HepG2 (cell line): ENCODE results near the gene GRAMD2A. TPM values are rescaled to one million over a fixed set of nuclear protein-coding genes. Genes with fewer than 3 reads are reported as not detected.

Experiments used
- ATAC-seq: fragments of 200-7000 bp; cut with Tn5 transposase; 3 replicates; pipeline ENCODE4 v1.9.1; 2020; ENCODE audit warnings: mild to moderate bottlenecking, moderate library complexity
- BruUV-seq: library from RNA; stranded (reverse); fragments of 400-500 nt; replicated peaks from 2 replicates; lab custom pipeline; 2021; lab: Mats Ljungman, UMichigan
- CTCF ChIA-PET: fragments of 300-600 bp; formaldehyde crosslinking; extraction: SDS; loops from one replicate; lab custom pipeline; 2021; ENCODE audit warnings: low total read pairs, inconsistent platforms, low intra/inter-chr PET ratio; lab: Yijun Ruan, JAX
- POLR2A ChIA-PET: fragments of 350-600 bp; sonication (Branson Sonifier 250); formaldehyde crosslinking; loops from one replicate; lab custom pipeline; 2020; ENCODE audit warnings: antibody characterized with exemption, inconsistent platforms; lab: Yijun Ruan, JAX
- DNase-seq: peaks from one replicate; pipeline ENCODE4 v3.0.0-alpha.2; 2015; ENCODE audit warnings: low spot score
- FAIRE-seq: peaks from 3 replicates; lab custom pipeline; 2011; peaks lifted over from hg19 to GRCh38; lab: Jason Lieb, UNC
- H2AFZ ChIP-seq: one replicate; pipeline ENCODE4 v1.6.1; 2011; ENCODE audit warnings: low read length, inconsistent platforms
- H3K27ac ChIP-seq: fragments of 300-600 bp; 3 replicates; pipeline ENCODE4 v1.8.0; 2011; ENCODE audit warnings: mixed run types, mild to moderate bottlenecking, mixed read lengths, low read length, inconsistent platforms; ENCODE audit not compliant: insufficient read depth; ENCODE audit errors: extremely low read length
- H3K27me3 ChIP-seq, 2 experiments: fragments of 200-600 bp in 1 of 2; 2 replicates in 1 of 2; 3 replicates in 1 of 2; pipeline versions ENCODE4 v1.6.0 to v1.8.0; 2011; ENCODE audit warnings: low read length in 2 of 2, mild to moderate bottlenecking in 2 of 2, moderate library complexity in 2 of 2, inconsistent platforms in 1 of 2; ENCODE audit not compliant: insufficient read depth in 2 of 2, control insufficient read depth in 1 of 2
- H3K36me3 ChIP-seq, 2 experiments: fragments of 200-600 bp in 1 of 2; replicated peaks in 1 of 2; 2 replicates in 1 of 2; 3 replicates in 1 of 2; pipeline versions ENCODE4 v1.5.1 to v1.8.0; 2011; ENCODE audit warnings: low read length in 2 of 2, inconsistent platforms in 1 of 2; ENCODE audit not compliant: insufficient read depth in 2 of 2, control insufficient read depth in 1 of 2
- H3K4me1 ChIP-seq: 2 replicates; pipeline ENCODE4 v1.5.1; 2012; ENCODE audit warnings: low read length, inconsistent platforms; ENCODE audit not compliant: insufficient read depth
- H3K4me2 ChIP-seq: 2 replicates; pipeline ENCODE4 v1.6.0; 2011; ENCODE audit warnings: low read depth, low read length, inconsistent platforms
- H3K4me3 ChIP-seq, 3 experiments: fragments of 200-600 bp in 1 of 3; sonication (generic), shearing (Covaris generic) in 1 of 3; replicated peaks in 1 of 3; 2 replicates each; pipeline ENCODE4 v1.5.1; 2011 to 2016; ENCODE audit warnings: low read length in 3 of 3, inconsistent platforms in 2 of 3, low read depth in 2 of 3, mild to moderate bottlenecking in 2 of 3, control low read depth in 1 of 3, mixed read lengths in 1 of 3; ENCODE audit not compliant: insufficient read depth in 1 of 3
- H3K79me2 ChIP-seq: one replicate; pipeline ENCODE4 v1.6.1; 2011; ENCODE audit warnings: low read length, inconsistent platforms; ENCODE audit not compliant: insufficient read depth
- H3K9ac ChIP-seq: 2 replicates; pipeline ENCODE4 v1.6.0; 2011; ENCODE audit warnings: mild to moderate bottlenecking, low read depth, low read length, inconsistent platforms; ENCODE audit not compliant: insufficient read depth
- H3K9me3 ChIP-seq: 2 replicates; pipeline ENCODE4 v1.5.1; 2012; ENCODE audit warnings: mild to moderate bottlenecking, low read length
- H4K20me1 ChIP-seq: 2 replicates; pipeline ENCODE4 v1.6.0; 2011; ENCODE audit warnings: inconsistent platforms, mild to moderate bottlenecking, low read length, moderate library complexity; ENCODE audit not compliant: insufficient read depth
- ARNT2 ChIP-seq: sonication (generic); formaldehyde crosslinking; IDR thresholded peaks from 2 replicates; pipeline ENCODE4 v1.8.0; 2022; ENCODE audit warnings: mild to moderate bottlenecking, low read depth, missing genetic modification reagents, moderate library complexity
- GFI1 ChIP-seq: sonication (generic); formaldehyde crosslinking; IDR thresholded peaks from 2 replicates; pipeline ENCODE4 v1.5.0; 2020; ENCODE audit warnings: missing genetic modification reagents, mild to moderate bottlenecking, borderline replicate concordance
- HNRNPK ChIP-seq: fragments of 200-400 bp; formaldehyde crosslinking; IDR thresholded peaks from 2 replicates; pipeline ENCODE4 v1.6.1; 2018; ENCODE audit warnings: low read length, low read depth, moderate library complexity, mild to moderate bottlenecking; ENCODE audit not compliant: poor library complexity, severe bottlenecking
- IRX3 ChIP-seq: sonication (generic); formaldehyde crosslinking; IDR thresholded peaks from 2 replicates; pipeline ENCODE4 v1.8.1; 2023; ENCODE audit warnings: mild to moderate bottlenecking, low read depth, missing genetic modification reagents, borderline replicate concordance
- MTF1 ChIP-seq: sonication (generic); formaldehyde crosslinking; IDR thresholded peaks from 2 replicates; pipeline ENCODE4 v1.5.0; 2020; ENCODE audit warnings: missing genetic modification reagents
- ONECUT2 ChIP-seq: sonication (generic); formaldehyde crosslinking; IDR thresholded peaks from 2 replicates; pipeline ENCODE4 v1.4.0; 2020; ENCODE audit warnings: missing genetic modification reagents
- RBFOX2 ChIP-seq: fragments of 200-400 bp; formaldehyde crosslinking; IDR thresholded peaks from 2 replicates; pipeline ENCODE4 v1.6.1; 2017; ENCODE audit warnings: low read depth, mild to moderate bottlenecking, low read length
- RFX3 ChIP-seq: IDR thresholded peaks from 2 replicates; pipeline ENCODE4 v1.6.1; 2016; ENCODE audit warnings: missing biosample characterization, missing genetic modification reagents
- SMC3 ChIP-seq: IDR thresholded peaks from 2 replicates; pipeline ENCODE4 v1.6.1; 2011; ENCODE audit warnings: low read length, improper control_type of control experiment
- ZNF124 ChIP-seq: sonication (generic); formaldehyde crosslinking; IDR thresholded peaks from 2 replicates; pipeline ENCODE4 v1.4.0; 2020; ENCODE audit warnings: missing genetic modification reagents
- ZNF253 ChIP-seq: sonication (generic); formaldehyde crosslinking; IDR thresholded peaks from 2 replicates; pipeline ENCODE4 v1.8.0; 2022; ENCODE audit warnings: mild to moderate bottlenecking, missing genetic modification reagents, borderline replicate concordance
- ZNF350 ChIP-seq: sonication (generic); formaldehyde crosslinking; IDR thresholded peaks from 2 replicates; pipeline ENCODE4 v1.4.0; 2020; ENCODE audit warnings: mild to moderate bottlenecking, low read depth, missing genetic modification reagents, borderline replicate concordance
- ZNF484 ChIP-seq: sonication (generic); formaldehyde crosslinking; IDR thresholded peaks from 2 replicates; pipeline ENCODE4 v1.5.1; 2020; ENCODE audit warnings: mild to moderate bottlenecking, low read depth, missing genetic modification reagents, borderline replicate concordance
- ZNF713 ChIP-seq: sonication (generic); formaldehyde crosslinking; IDR thresholded peaks from 2 replicates; pipeline ENCODE4 v1.4.0; 2020; ENCODE audit warnings: mild to moderate bottlenecking, missing genetic modification reagents
- ZNF720 ChIP-seq: sonication (generic); formaldehyde crosslinking; IDR thresholded peaks from 2 replicates; pipeline ENCODE4 v1.4.0; 2020; ENCODE audit warnings: missing genetic modification reagents
- ZNF883 ChIP-seq: sonication (generic); formaldehyde crosslinking; IDR thresholded peaks from 2 replicates; pipeline ENCODE4 v1.5.1; 2020; ENCODE audit warnings: mild to moderate bottlenecking, missing genetic modification reagents; ENCODE audit errors: not compliant biosample characterization
- WGBS: methylation state at CpG from one replicate; pipeline ENCODE4 v1.1.6; 2017; ENCODE audit warnings: low lambda C conversion rate; 5-methylcytosine and 5-hydroxymethylcytosine counted together
- in situ Hi-C: cut with HindIII; loops from 2 replicates; pipeline ENCODE4 v1.10.0; 2017; ENCODE audit warnings: low pct_unique_long_range_greater_than_20kb; ENCODE audit not compliant: extremely low pct_ligation_motif_present
- intact Hi-C: fragments of 100-400 bp; cut with micrococcal nuclease; formaldehyde crosslinking; loops from one replicate; pipeline ENCODE4 v1.10.0; 2022; ENCODE audit not compliant: unreplicated experiment
- polyA plus RNA-seq, 8 experiments: library from polyadenylated mRNA; depleted of rRNA in 3 of 8; stranded (reverse) in 7 of 8; unstranded in 1 of 8; fragments of >200 nt; fragmentation: Illumina TruSeq in 4 of 8; extraction: Trizol in 4 of 8; gene quantifications; 2 replicates each; pipeline versions ENCODE4 v1.2.1 to v1.2.3, GENCODE V29; 2011 to 2016; ENCODE audit warnings: low read depth in 4 of 8, missing spikeins in 1 of 8, mixed read lengths in 1 of 8; ENCODE audit not compliant: insufficient read depth in 1 of 8
- total RNA-seq, 5 experiments: library from RNA; depleted of rRNA; stranded (reverse); fragments of >200 nt; fragmentation: Illumina TruSeq; extraction: Trizol; gene quantifications; 2 replicates each; pipeline ENCODE4 v1.2.3, GENCODE V29; 2016; ENCODE audit warnings: low read depth in 1 of 5
- TF ChIP-seq, protein P1 (sequence below): sonication (generic); formaldehyde crosslinking; IDR thresholded peaks from 2 replicates; pipeline ENCODE4 v1.4.0; 2020; ENCODE audit warnings: mild to moderate bottlenecking, missing genetic modification reagents

The GRAMD2A gene
- total and polyA plus RNA-seq, 2 of the 13 experiments (the other 11 are each of a cell fraction or from before 2014, with no cell fraction given), result 0.04 TPM; not detected in 1

GRCh38 chr15:72231066-72231832 is 33.7 kb upstream of the GRAMD2A start, which contains the start of gene PKM:
TSS of gene PKM (minus strand) at chr15:72231190. CDS start at chr15:72219097, 12,093 bp downstream.
- ATAC-seq (peak; percentile 79), FAIRE-seq (peak; percentile 46), DNase-seq (peak; percentile 93)
- peak within 1 kb of the TSS; percentile 77 for H3K27ac ChIP-seq
- peak within 1 kb of the TSS; percentile 81 to 99 (median 96) for H3K4me3 ChIP-seq
- no peak within 1 kb of the TSS for H2AFZ ChIP-seq
- no peaks in the 10 kb centered on the region; a peak in 1 of 5 replicates for H3K36me3 ChIP-seq
- H3K9ac ChIP-seq, result peak within 1 kb of the TSS; percentile 94
- CTCF ChIA-PET, result no interaction called here
- POLR2A ChIA-PET, result interaction anchor here (1.0 to 3.1 kb wide), 7 partner anchors 10 to 455 kb away, joined by 3 to 33 read pairs (median 5); partner anchors contain the start of genes BBS4, GRAMD2A and HIGD2B
- H3K79me2 ChIP-seq, result peaks cover 51% of the 10 kb centered on the region
- BruUV-seq, result no TSS peak
- intact Hi-C loops, result loop anchor here (1.0 to 2.0 kb wide), 3 partner anchors 32 to 121 kb away; no protein-coding TSS in a partner anchor
- H4K20me1 ChIP-seq, result peaks cover 27% of the 10 kb centered on the region
- H3K9me3 ChIP-seq, result no peaks in the 10 kb centered on the region
- H3K4me1 ChIP-seq, result peaks cover 60% of the 10 kb centered on the region
- 0% methylated on average over 8 of the region's 67 CpGs for WGBS
- peak within 1 kb of the TSS; percentile 95 for H3K4me2 ChIP-seq
- in situ Hi-C loops, result no loop called here
- H3K27me3 ChIP-seq, result no peaks in the 10 kb centered on the region; a peak in 1 of 5 replicates
- TF ChIP-seq RFX3 (CRISPR knock-in tag) (0 out of 2 replicates have a peak, but pooled peaks have one; percentile 7), ZNF124 (CRISPR knock-in tag) (peak; percentile 79), RBFOX2 (peak; percentile 98), ZNF484 (CRISPR knock-in tag) (peak; percentile 22; the same call in 1 of the 2 replicates), ZNF350 (CRISPR knock-in tag) (no peak), HNRNPK (peak; percentile 9), ZNF713 (CRISPR knock-in tag) (no peak), ZNF883 (CRISPR knock-in tag) (peak; percentile 67), IRX3 (CRISPR knock-in tag) (no peak), GFI1 (CRISPR knock-in tag) (peak; percentile 85), MTF1 (no peak), ONECUT2 (CRISPR knock-in tag) (0 out of 2 replicates have a peak, but pooled peaks have one; percentile 2), ARNT2 (CRISPR knock-in tag) (peak; percentile 92), ZNF253 (CRISPR knock-in tag) (no peak), ZNF720 (no peak), SMC3 (no peak)
- TF ChIP-seq, protein P1, sequence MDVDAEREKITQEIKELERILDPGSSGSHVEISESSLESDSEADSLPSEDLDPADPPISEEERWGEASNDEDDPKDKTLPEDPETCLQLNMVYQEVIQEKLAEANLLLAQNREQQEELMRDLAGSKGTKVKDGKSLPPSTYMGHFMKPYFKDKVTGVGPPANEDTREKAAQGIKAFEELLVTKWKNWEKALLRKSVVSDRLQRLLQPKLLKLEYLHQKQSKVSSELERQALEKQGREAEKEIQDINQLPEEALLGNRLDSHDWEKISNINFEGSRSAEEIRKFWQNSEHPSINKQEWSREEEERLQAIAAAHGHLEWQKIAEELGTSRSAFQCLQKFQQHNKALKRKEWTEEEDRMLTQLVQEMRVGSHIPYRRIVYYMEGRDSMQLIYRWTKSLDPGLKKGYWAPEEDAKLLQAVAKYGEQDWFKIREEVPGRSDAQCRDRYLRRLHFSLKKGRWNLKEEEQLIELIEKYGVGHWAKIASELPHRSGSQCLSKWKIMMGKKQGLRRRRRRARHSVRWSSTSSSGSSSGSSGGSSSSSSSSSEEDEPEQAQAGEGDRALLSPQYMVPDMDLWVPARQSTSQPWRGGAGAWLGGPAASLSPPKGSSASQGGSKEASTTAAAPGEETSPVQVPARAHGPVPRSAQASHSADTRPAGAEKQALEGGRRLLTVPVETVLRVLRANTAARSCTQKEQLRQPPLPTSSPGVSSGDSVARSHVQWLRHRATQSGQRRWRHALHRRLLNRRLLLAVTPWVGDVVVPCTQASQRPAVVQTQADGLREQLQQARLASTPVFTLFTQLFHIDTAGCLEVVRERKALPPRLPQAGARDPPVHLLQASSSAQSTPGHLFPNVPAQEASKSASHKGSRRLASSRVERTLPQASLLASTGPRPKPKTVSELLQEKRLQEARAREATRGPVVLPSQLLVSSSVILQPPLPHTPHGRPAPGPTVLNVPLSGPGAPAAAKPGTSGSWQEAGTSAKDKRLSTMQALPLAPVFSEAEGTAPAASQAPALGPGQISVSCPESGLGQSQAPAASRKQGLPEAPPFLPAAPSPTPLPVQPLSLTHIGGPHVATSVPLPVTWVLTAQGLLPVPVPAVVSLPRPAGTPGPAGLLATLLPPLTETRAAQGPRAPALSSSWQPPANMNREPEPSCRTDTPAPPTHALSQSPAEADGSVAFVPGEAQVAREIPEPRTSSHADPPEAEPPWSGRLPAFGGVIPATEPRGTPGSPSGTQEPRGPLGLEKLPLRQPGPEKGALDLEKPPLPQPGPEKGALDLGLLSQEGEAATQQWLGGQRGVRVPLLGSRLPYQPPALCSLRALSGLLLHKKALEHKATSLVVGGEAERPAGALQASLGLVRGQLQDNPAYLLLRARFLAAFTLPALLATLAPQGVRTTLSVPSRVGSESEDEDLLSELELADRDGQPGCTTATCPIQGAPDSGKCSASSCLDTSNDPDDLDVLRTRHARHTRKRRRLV (CRISPR knock-in tag), result no peak
